H1 (cell line): ENCODE results near the gene LYRM7. TPM values are rescaled to one million over a fixed set of nuclear protein-coding genes. Genes with fewer than 3 reads are reported as not detected.

ENCODE experiments used
- CTCF ChIA-PET: fragments of 300-600 bp; sonication (Branson Sonifier 250); formaldehyde crosslinking; loops from one replicate; lab custom pipeline; 2021; ENCODE audit not compliant: partially characterized antibody; lab: Charles Lee
- POLR2A ChIA-PET: fragments of 300-600 bp; sonication (Branson Sonifier 250); formaldehyde crosslinking; loops from one replicate; lab custom pipeline; 2021; ENCODE audit warnings: inconsistent platforms; ENCODE audit not compliant: partially characterized antibody; lab: Charles Lee
- DNase-seq, 2 experiments: peaks; one replicate each; pipeline versions ENCODE4 v3.0.0 to v3.0.0-alpha.2; 2010 to 2022; ENCODE audit warnings: low spot score in 2 of 2, low read depth in 1 of 2, mixed read lengths in 1 of 2
- FAIRE-seq: peaks from 2 replicates; lab custom pipeline; 2011; peaks lifted over from hg19 to GRCh38; lab: Jason Lieb, UNC
- H2AFZ ChIP-seq: 2 replicates; pipeline ENCODE4 v1.8.1; 2012; ENCODE audit warnings: low read length, inconsistent platforms
- H2AK5ac ChIP-seq: 2 replicates; pipeline ENCODE4 v1.6.1; 2013; ENCODE audit warnings: low read depth, low read length
- H2BK120ac ChIP-seq: replicated peaks from 2 replicates; pipeline ENCODE3; 2013; ENCODE audit warnings: low read depth, low read length, inconsistent platforms
- H2BK12ac ChIP-seq: 2 replicates; pipeline ENCODE4 v1.6.1; 2013; ENCODE audit warnings: low read depth, low read length
- H2BK15ac ChIP-seq: 2 replicates; pipeline ENCODE4 v1.6.1; 2013; ENCODE audit warnings: low read length
- H2BK20ac ChIP-seq: 2 replicates; pipeline ENCODE4 v1.6.1; 2013; ENCODE audit warnings: low read length
- H2BK5ac ChIP-seq: 2 replicates; pipeline ENCODE4 v1.6.1; 2013; ENCODE audit warnings: low read depth, low read length
- H3K14ac ChIP-seq: 2 replicates; pipeline ENCODE4 v1.6.1; 2013; ENCODE audit warnings: inconsistent platforms; ENCODE audit not compliant: insufficient read length
- H3K18ac ChIP-seq: 2 replicates; pipeline ENCODE4 v1.6.1; 2013; ENCODE audit warnings: low read length; ENCODE audit errors: extremely low read depth
- H3K23ac ChIP-seq: 2 replicates; pipeline ENCODE4 v1.6.1; 2013; ENCODE audit warnings: inconsistent platforms; ENCODE audit not compliant: insufficient read length
- H3K23me2 ChIP-seq: 2 replicates; pipeline ENCODE4 v1.6.1; 2013; ENCODE audit warnings: low read depth, low read length
- H3K27ac ChIP-seq: 2 replicates; pipeline ENCODE4 v1.6.1; 2011; ENCODE audit warnings: low read depth, low read length, inconsistent platforms
- H3K27me3 ChIP-seq, 4 experiments: replicated peaks in 1 of 4; 1 replicate in 1 of 4; 2 replicates in 3 of 4; pipeline versions ENCODE4 v1.6.1 to v1.8.1; 2011 to 2013; ENCODE audit warnings: low read length in 3 of 4, mild to moderate bottlenecking in 3 of 4, inconsistent platforms in 2 of 4, mixed read lengths in 2 of 4, moderate library complexity in 1 of 4; ENCODE audit not compliant: control insufficient read depth in 3 of 4, insufficient read depth in 3 of 4; ENCODE audit errors: extremely low read depth in 1 of 4
- H3K36me3 ChIP-seq, 4 experiments: 2 replicates each; pipeline versions ENCODE4 v1.6.1 to v1.8.1; 2011 to 2013; ENCODE audit warnings: mild to moderate bottlenecking in 4 of 4, low read length in 3 of 4, moderate library complexity in 2 of 4, control low read depth in 1 of 4, inconsistent platforms in 1 of 4; ENCODE audit not compliant: insufficient read depth in 4 of 4, control insufficient read depth in 2 of 4
- H3K4ac ChIP-seq: replicated peaks from 2 replicates; pipeline ENCODE3; 2013; ENCODE audit warnings: low read length, low read depth, mixed read lengths, inconsistent platforms; ENCODE audit not compliant: insufficient read length
- H3K4me1 ChIP-seq, 4 experiments: replicated peaks in 1 of 4; 1 replicate in 1 of 4; 2 replicates in 3 of 4; pipeline versions ENCODE4 v1.6.1 to v1.8.1; 2011 to 2013; ENCODE audit warnings: low read length in 3 of 4, inconsistent platforms in 2 of 4, mixed read lengths in 1 of 4; ENCODE audit not compliant: insufficient read depth in 4 of 4, control insufficient read depth in 3 of 4
- H3K4me2 ChIP-seq, 2 experiments: 2 replicates each; pipeline versions ENCODE4 v1.6.1 to v1.8.1; 2011 to 2013; ENCODE audit warnings: low read depth in 2 of 2, low read length in 2 of 2, control low read depth in 1 of 2, inconsistent platforms in 1 of 2, mild to moderate bottlenecking in 1 of 2; ENCODE audit not compliant: insufficient read depth in 1 of 2
- H3K4me3 ChIP-seq, 4 experiments: fragments of 200-600, 300-600 bp in 1 of 4; sonication (generic), shearing (Covaris generic), sonication (Bioruptor Twin) in 1 of 4; 2 replicates each; pipeline versions ENCODE4 v1.5.1 to v1.8.1; 2011 to 2016; ENCODE audit warnings: low read length in 4 of 4, low read depth in 3 of 4, control low read depth in 2 of 4, inconsistent platforms in 2 of 4, mild to moderate bottlenecking in 2 of 4, mixed read lengths in 1 of 4, moderate library complexity in 1 of 4; ENCODE audit not compliant: insufficient read depth in 2 of 4; ENCODE audit errors: extremely low read depth in 1 of 4
- H3K56ac ChIP-seq: replicated peaks from 2 replicates; pipeline ENCODE3; 2013; ENCODE audit warnings: low read depth, mild to moderate bottlenecking, mixed read lengths, low read length, inconsistent platforms; ENCODE audit not compliant: insufficient read length
- H3K79me1 ChIP-seq: 2 replicates; pipeline ENCODE4 v1.6.1; 2013; ENCODE audit warnings: low read depth, low read length, control low read depth
- H3K79me2 ChIP-seq, 2 experiments: 2 replicates each; pipeline versions ENCODE4 v1.6.1 to v1.8.1; 2012 to 2013; ENCODE audit warnings: low read length in 2 of 2, mild to moderate bottlenecking in 2 of 2, inconsistent platforms in 1 of 2; ENCODE audit not compliant: insufficient read depth in 2 of 2, control insufficient read depth in 1 of 2
- H3K9ac ChIP-seq, 4 experiments: replicated peaks in 1 of 4; 1 replicate in 1 of 4; 2 replicates in 3 of 4; pipeline versions ENCODE4 v1.6.1 to v1.8.1; 2011 to 2013; ENCODE audit warnings: low read depth in 3 of 4, low read length in 3 of 4, control low read depth in 2 of 4, mild to moderate bottlenecking in 2 of 4, moderate library complexity in 2 of 4, inconsistent platforms in 1 of 4; ENCODE audit errors: extremely low read depth in 1 of 4
- H3K9me3 ChIP-seq, 2 experiments: 2 replicates each; pipeline versions ENCODE4 v1.6.1 to v1.8.1; 2012 to 2013; ENCODE audit warnings: mild to moderate bottlenecking in 2 of 2, moderate library complexity in 2 of 2, control low read depth in 1 of 2, inconsistent platforms in 1 of 2, low read depth in 1 of 2, low read length in 1 of 2, mixed read lengths in 1 of 2; ENCODE audit not compliant: insufficient read depth in 2 of 2
- H4K20me1 ChIP-seq, 2 experiments: replicated peaks in 1 of 2; 2 replicates each; pipeline versions ENCODE3 to v1.8.1; 2011 to 2013; ENCODE audit warnings: inconsistent platforms in 2 of 2, low read length in 2 of 2, mild to moderate bottlenecking in 1 of 2; ENCODE audit not compliant: insufficient read depth in 2 of 2, control insufficient read depth in 1 of 2
- H4K5ac ChIP-seq: 2 replicates; pipeline ENCODE4 v1.6.1; 2013; ENCODE audit warnings: low read length, low read depth, mixed read lengths, inconsistent platforms; ENCODE audit not compliant: insufficient read length
- H4K8ac ChIP-seq: 2 replicates; pipeline ENCODE4 v1.8.0; 2013; ENCODE audit warnings: mild to moderate bottlenecking, moderate library complexity, low read length, inconsistent platforms; ENCODE audit not compliant: insufficient read depth; ENCODE audit errors: extremely low read depth
- H4K91ac ChIP-seq: replicated peaks from 2 replicates; pipeline ENCODE3; 2013; ENCODE audit warnings: low read length, mixed read lengths, inconsistent platforms; ENCODE audit not compliant: insufficient read length
- CEBPB ChIP-seq: IDR thresholded peaks from 2 replicates; pipeline ENCODE4 v1.6.1; 2012; ENCODE audit warnings: low read depth, low read length
- JUN ChIP-seq: IDR thresholded peaks from 2 replicates; pipeline ENCODE4 v1.6.1; 2011; ENCODE audit warnings: low read depth, mild to moderate bottlenecking, improper control_type of control experiment, low read length
- WGBS, 2 experiments: shearing (Covaris generic) in 1 of 2; methylation state at CpG; one replicate each; pipeline versions ENCODE4 v1.1.6 to v1.1.7; 2013 to 2015; ENCODE audit warnings: low lambda C conversion rate in 2 of 2, mixed read lengths in 2 of 2, inconsistent platforms in 1 of 2, low coverage in 1 of 2, missing lambda C conversion rate in 1 of 2; ENCODE audit not compliant: insufficient replicate concordance in 2 of 2, insufficient coverage in 1 of 2, insufficient read length in 1 of 2; ENCODE audit errors: extremely low coverage in 1 of 2, missing lambda C conversion rate in 1 of 2; 5-methylcytosine and 5-hydroxymethylcytosine counted together
- polyA plus RNA-seq, 7 experiments: library from polyadenylated mRNA; depleted of rRNA in 3 of 7; stranded (reverse) in 5 of 7; unstranded in 2 of 7; fragments of >200 nt in 5 of 7; fragments of 200-250 nt in 2 of 7; gene quantifications; 1 replicate in 5 of 7; 2 replicates in 1 of 7; 4 replicates in 1 of 7; pipeline versions ENCODE4 v1.2.1 to v1.2.3, GENCODE V29; 2011 to 2013; ENCODE audit warnings: missing spikeins in 2 of 7, mixed read lengths in 2 of 7
- total RNA-seq: library from RNA; stranded (reverse); fragmentation: NEBNext Ultra II Directional; extraction: Animal tissue kit (Norgen Biotek cat#: 25700); gene quantifications from 2 replicates; pipeline ENCODE4 v1.2.1, GENCODE V29; 2021

LYRM7 gene
- total and polyA plus RNA-seq, 2 of the 8 experiments (the other 6 are each of a cell fraction or from before 2014, with no cell fraction given): 1.9 to 12.6 TPM

- no peak overlapping the region for H2BK12ac ChIP-seq
- no peak overlapping the region for H3K56ac ChIP-seq
- no peak overlapping the region for H3K23ac ChIP-seq
- peak; percentile 63; the same call in 1 of the 2 replicates for TF ChIP-seq CEBPB
- TF ChIP-seq JUN: no peak
- no peak overlapping the region for H4K5ac ChIP-seq
- peaks cover 0 to 2% (median under 1%) of the 10 kb centered on the region in 4 experiments; a peak in 1 of 7 replicates for H3K4me1 ChIP-seq
- no peaks in the 10 kb centered on the region for H3K27me3 ChIP-seq
- H2AFZ ChIP-seq: peak overlapping the region; percentile 88
- 38% methylated on average over 16 of the region's 16 CpGs; no CpG with 5 or more reads in 1 of the 2 experiments for WGBS, 2 experiments
- no peak overlapping the region for H2BK20ac ChIP-seq
- peaks cover 0 to 2% of the 10 kb centered on the region in 2 experiments; a peak in 1 of 4 replicates for H3K79me2 ChIP-seq
- peak overlapping the region; percentile 52 for H3K27ac ChIP-seq
- peak overlapping the region; percentile 73 to 100 for H3K4me2 ChIP-seq
- H2BK120ac ChIP-seq: no peak overlapping the region
- H2BK5ac ChIP-seq: no peak overlapping the region; the same call in 1 of the 2 replicates
- H3K9me3 ChIP-seq: no peaks in the 10 kb centered on the region
- peak overlapping the region; percentile 78 to 96 (median 80) for H3K9ac ChIP-seq
- H2AK5ac ChIP-seq: no peak overlapping the region
- no peak overlapping the region for H3K18ac ChIP-seq
- no peak for DNase-seq
- H4K20me1 ChIP-seq: no peaks in the 10 kb centered on the region
- H3K79me1 ChIP-seq: no peaks in the 10 kb centered on the region
- ChIA-PET CTCF (interaction anchor here (2.7 kb wide), 1 partner anchor 212 kb away, joined by 8 read pairs; no protein-coding TSS in a partner anchor), POLR2A (interaction anchor here (0.7 to 1.2 kb wide), 2 partner anchors 96 to 150 kb away, joined by 3 to 4 read pairs; no protein-coding TSS in a partner anchor)
- no peak overlapping the region for H4K91ac ChIP-seq
- H3K4ac ChIP-seq: no peak overlapping the region
- no peaks in the 10 kb centered on the region for H3K36me3 ChIP-seq
- peaks cover 6% of the 10 kb centered on the region for H3K23me2 ChIP-seq
- no peak overlapping the region for H2BK15ac ChIP-seq
- no peak for FAIRE-seq
- no peak overlapping the region for H3K14ac ChIP-seq
- no peak overlapping the region for H4K8ac ChIP-seq
- H3K4me3 ChIP-seq: peak overlapping the region; percentile 71 to 87 (median 84)
Measured at GRCh38 chr5:131169810-131170539, 769 bp upstream of the LYRM7 start.
